ENCODE results near the gene ECHDC1. TPM values are rescaled to one million over a fixed set of nuclear protein-coding genes. Genes with fewer than 3 reads are reported as not detected.

Gene ECHDC1
- total RNA-seq, 4 donors from 2014 or later, result 51.9 to 91.0 (median 59.2) TPM

DNA sequence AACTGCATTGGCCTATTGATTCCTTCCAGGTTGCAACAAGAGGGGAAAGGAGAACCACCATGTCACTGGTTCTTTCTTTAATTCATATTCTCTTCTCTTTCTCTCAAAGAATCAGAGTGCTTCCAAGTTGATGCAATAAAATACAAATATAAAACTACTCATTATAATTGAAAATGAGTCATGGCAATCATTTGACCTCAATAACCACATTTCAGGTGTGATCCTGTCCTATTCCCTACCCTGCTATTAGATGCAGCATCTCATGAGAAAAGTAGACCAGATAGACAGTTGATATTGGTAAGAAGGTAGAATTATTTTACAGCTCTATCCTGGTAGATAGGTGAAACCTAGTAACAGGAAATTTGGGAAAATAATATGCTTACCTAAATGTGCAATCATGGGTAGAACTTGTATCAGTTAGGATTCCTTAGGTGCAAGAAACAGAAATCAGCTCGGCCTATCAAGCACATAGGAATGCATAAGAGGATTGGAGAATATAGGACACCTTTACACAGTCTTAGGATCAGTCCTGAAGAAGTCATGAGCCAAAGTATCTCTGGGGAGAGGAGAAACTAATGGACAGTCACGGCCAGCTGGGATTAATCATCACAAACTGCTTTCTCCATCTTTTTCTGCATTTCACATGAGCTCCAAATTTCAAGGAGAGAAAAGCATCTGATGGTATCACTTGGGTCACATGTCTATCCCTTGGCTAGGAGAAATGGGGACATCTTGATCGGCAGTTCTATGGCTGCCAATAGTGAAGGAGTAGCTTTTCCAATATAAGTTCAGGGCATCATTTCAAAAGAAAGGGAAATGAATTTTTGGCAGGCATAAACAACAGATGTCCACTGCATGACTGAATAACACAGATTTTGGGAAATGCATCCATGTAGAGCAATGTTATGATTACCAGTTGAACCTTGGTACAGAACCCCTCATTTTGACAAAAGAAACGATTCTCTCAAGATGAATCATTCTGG, 96.0 kb downstream of the ECHDC1 start:
- Histone ChIP-seq H3K9me3 (no peaks in the 10 kb centered on the region), H3K27me3 (no peaks in the 10 kb centered on the region), H3K27ac (no peak overlapping the region), H3K4me3 (no peak overlapping the region), H3K4me1 (no peaks in the 10 kb centered on the region), H3K36me3 (no peaks in the 10 kb centered on the region)
- TF ChIP-seq, protein P1, sequence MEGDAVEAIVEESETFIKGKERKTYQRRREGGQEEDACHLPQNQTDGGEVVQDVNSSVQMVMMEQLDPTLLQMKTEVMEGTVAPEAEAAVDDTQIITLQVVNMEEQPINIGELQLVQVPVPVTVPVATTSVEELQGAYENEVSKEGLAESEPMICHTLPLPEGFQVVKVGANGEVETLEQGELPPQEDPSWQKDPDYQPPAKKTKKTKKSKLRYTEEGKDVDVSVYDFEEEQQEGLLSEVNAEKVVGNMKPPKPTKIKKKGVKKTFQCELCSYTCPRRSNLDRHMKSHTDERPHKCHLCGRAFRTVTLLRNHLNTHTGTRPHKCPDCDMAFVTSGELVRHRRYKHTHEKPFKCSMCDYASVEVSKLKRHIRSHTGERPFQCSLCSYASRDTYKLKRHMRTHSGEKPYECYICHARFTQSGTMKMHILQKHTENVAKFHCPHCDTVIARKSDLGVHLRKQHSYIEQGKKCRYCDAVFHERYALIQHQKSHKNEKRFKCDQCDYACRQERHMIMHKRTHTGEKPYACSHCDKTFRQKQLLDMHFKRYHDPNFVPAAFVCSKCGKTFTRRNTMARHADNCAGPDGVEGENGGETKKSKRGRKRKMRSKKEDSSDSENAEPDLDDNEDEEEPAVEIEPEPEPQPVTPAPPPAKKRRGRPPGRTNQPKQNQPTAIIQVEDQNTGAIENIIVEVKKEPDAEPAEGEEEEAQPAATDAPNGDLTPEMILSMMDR (IDR thresholded peaks at IDR 0.05), result no peak
- TF ChIP-seq EP300 (IDR thresholded peaks at IDR 0.05) (no peak), POLR2A (IDR thresholded peaks at IDR 0.05) (no peak)
- no peak for DNase-seq (ENCODE audit: low spot score in 2 of 2)
- WGBS, 2 donors, result 80 to 84% methylated on average over 4 of the region's 4 CpGs

DNA sequence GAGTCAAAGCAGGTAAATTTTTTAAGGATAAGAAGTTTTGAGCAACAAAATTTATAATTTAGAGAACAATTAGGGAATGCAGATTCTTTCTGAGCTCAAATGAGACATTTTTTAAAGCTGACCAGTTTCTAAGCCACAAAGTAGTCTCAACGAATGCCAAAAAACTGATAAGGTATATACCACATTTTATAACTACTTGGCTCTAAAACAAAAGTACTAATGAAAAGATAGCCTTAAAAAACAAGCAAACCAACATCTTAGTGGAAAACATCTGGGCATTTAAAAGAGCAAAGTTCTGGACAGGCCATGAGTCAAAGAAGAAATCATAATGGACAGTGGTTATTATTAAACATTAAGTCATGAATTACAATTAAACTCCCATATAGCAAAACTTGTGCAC, 99.9 kb downstream of the ECHDC1 start:
- H3K4me1 ChIP-seq, result no peaks in the 10 kb centered on the region
- H3K27me3 ChIP-seq, result no peaks in the 10 kb centered on the region
- no peaks in the 10 kb centered on the region for H3K36me3 ChIP-seq
- DNase-seq (ENCODE audit: low spot score in 2 of 2), result no peak
- H3K9me3 ChIP-seq, result no peaks in the 10 kb centered on the region
- H3K27ac ChIP-seq, result no peak overlapping the region
- 77 to 79% methylated on average over 1 of the region's 1 CpG for WGBS, 2 donors
- no peak for TF ChIP-seq POLR2A (IDR thresholded peaks at IDR 0.05)
- TF ChIP-seq, protein P1 (IDR thresholded peaks at IDR 0.05), result no peak
- no peak for TF ChIP-seq EP300 (IDR thresholded peaks at IDR 0.05)
- H3K4me3 ChIP-seq, result no peak overlapping the region

Small RNA genes within 50 kb of the gene (small RNA-seq; reads per million reads assigned to genes)
- gene RNA5SP217, result not detected

Other genes starting within 250 kb of the ECHDC1 start
- 10 to 100 TPM; 10.2 to 24.1 (median 19.6) TPM for gene RSPO3, start 224.9 kb downstream of the ECHDC1 start, total RNA-seq
- 10 to 100 TPM; 58.5 to 79.1 (median 75.2) TPM for gene RNF146, start 76.7 kb downstream of the ECHDC1 start, total RNA-seq
- gene KIAA0408, start 115.8 kb upstream of the ECHDC1 start, total RNA-seq, result 10 to 100 TPM in 3 of 4 donors, 1 to 10 TPM in 1; 8.4 to 16.5 (median 11.8) TPM
- not detected for gene C6orf58, start 233.6 kb upstream of the ECHDC1 start, total RNA-seq